Measurements from ENCODE around the gene PPM1N. TPM values are rescaled to one million over a fixed set of nuclear protein-coding genes. Genes with fewer than 3 reads are reported as not detected.
A peak's percentile ranks its signal among the peaks of the same experiment; 100 is the strongest.

PPM1N gene
- total RNA-seq, 1 donor from 2014 or later = 0.59 TPM

DNA sequence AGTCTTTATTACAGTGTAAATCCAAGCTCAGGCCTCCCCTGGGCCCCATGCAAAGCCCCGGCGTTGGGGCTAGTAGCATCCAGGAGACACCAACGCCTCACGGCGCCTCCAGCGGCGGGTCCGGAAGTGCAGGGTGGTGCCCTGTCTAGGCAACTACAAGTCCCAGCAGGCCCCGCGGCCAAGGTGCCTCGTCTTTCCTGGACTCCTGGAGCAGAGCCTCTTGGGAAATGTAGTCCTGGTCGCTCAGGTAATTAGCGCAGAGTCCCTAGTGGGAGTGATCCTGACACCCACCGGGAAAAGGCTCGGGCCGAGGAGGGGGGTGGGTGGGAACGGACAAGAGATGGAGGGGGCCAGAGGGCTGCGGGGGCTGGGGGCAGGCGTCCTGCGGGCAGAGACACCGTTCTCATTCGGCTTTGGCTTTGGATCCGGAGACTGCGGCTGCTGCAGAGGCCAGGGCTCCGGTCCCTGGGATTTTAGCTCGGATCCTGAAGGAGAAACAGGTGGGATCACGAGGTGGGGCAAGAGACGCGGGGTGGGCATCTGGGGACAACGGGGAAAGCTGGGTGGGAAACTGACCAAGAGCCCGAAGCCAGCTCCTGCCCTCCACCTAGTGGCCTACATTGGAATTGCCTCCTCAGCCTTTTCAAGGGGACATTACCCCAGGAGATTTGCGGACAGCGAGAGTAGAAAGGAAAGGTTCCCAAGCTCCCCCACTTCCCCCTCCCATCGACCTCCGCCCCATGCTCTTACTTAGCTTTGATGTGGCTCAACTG lies 12.8 kb upstream of the PPM1N start:
- intact Hi-C loops (cut with DNase I) = no loop called here
- peak; percentile 99 for DNase-seq (ENCODE audit: low spot score)

DNA sequence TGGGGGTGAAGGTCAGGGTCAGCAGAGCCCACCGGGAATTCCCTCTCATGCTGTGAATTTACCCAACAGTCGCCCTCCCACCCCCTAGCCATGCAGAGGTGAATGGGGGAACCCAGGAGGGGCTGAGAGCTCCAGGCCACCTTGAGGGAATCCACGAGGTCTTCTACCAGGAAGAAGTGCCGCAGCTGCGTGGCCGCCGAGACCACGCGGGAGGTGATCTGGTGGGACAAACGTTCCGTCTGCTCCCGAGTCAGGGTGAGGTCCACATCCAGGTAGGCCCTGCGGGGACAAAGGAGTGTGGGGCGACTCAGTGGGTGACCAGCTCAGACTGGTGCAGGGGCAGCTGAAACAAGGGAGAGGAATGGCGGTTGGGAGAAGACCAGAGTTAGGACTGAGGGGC lies 9.5 kb upstream of the PPM1N start:
- DNase-seq (ENCODE audit: low spot score) = no peak
- intact Hi-C loops (cut with DNase I) = no loop called here

DNA sequence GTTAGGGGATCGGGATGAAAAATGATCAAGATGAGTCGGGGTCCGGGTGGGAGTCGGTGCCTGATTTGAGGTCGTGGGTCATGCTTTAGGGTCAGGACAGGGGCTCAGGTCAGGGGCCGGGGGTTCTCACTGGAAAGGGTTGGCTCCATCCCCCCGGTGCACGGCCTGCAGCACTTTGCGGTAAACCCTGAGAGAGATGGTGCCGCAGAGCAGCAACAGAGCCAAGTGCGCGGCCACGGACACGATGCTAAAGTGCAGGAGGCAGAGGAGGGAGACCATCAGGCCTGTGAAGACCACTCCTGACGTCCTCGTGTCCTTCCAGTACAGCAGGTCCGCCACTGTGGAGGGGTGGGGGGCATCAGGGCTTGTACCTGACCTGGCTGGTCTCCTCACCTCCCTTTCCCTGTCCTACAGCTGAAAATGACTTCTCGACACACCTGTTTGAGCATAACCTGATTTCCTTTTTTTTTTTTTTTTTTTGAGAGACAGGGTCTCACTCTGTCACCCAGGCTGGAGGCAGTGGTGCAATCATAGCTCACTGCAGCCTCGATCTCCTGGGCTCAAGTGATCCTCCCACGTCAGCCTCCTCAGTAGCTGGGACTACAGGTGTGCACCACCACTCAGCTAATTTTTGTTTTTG lies 8.9 kb upstream of the PPM1N start:
- no peak for DNase-seq (ENCODE audit: low spot score)
- intact Hi-C loops (cut with DNase I) = no loop called here

DNA sequence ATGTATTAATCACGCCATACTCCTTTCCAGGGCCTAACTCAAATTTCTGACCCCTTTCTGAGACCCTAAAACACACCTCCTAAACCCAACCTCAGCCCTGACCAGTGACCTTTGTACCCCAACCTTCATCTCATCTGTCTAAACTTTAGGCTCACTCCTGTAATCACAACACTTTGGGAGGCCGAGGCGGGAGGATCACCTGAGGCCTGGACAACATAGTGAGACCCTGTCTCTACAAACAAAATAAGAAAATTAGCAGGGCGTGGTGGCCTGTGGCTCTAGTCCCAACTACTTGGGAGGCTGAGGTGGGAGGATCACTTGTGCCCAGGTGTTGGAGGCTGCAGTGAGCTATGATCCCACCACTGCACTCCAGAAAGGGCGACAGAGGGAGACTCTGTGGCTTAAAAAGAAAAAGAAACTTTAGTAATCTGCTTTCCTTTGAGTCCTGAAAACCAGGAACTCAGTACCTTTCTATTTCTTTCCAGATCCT lies 6.1 kb upstream of the PPM1N start:
- intact Hi-C loops (cut with DNase I) = loop anchor here (5.0 kb wide), 1 partner anchor 150 kb away; no protein-coding TSS in a partner anchor
- DNase-seq (ENCODE audit: low spot score) = no peak

DNA sequence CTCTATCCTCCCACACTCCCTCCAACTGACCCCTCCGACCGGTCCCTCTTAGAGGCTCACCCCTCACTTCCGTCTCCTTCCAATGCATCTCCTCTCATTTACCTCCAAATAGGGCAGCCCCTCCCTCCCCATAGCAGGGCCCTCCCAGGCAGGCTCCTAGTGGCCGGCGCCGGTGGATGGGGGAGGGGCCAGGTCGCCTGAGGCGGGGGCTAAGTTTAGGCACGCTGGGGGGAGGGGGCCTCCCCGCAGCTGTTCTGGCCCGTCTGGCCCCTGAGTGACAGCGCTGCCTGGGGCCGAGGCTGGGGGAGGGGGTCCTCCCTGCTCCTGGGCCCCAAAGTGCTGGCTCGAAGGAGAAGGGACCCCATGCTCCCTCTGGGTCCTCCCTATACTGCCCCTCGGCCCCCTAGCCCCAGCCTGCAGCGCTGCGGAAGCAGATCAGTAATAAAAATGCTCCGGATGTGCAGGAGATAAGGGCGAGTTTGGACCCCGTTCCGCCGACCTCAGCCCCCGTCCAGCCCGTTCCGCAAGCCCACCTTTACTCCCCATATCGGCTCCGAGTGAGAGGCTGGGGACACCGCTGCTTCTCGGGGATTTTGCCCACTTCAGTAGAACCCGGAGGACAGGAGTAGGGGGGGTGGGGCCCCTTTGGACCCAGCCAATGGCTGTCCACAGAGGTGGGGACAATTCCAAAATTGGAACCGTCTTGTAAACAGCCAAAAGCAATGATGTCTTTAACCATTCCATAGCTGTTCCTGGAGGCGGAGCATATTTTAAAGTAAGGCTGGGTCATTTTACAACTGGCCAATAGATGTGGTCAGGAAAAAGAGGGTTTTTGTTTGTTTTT lies 5.4 kb upstream of the PPM1N start:
- intact Hi-C loops (cut with DNase I) = loop anchor here (5.0 kb wide), 1 partner anchor 149 kb away; no protein-coding TSS in a partner anchor
- no peak for DNase-seq (ENCODE audit: low spot score)

DNA sequence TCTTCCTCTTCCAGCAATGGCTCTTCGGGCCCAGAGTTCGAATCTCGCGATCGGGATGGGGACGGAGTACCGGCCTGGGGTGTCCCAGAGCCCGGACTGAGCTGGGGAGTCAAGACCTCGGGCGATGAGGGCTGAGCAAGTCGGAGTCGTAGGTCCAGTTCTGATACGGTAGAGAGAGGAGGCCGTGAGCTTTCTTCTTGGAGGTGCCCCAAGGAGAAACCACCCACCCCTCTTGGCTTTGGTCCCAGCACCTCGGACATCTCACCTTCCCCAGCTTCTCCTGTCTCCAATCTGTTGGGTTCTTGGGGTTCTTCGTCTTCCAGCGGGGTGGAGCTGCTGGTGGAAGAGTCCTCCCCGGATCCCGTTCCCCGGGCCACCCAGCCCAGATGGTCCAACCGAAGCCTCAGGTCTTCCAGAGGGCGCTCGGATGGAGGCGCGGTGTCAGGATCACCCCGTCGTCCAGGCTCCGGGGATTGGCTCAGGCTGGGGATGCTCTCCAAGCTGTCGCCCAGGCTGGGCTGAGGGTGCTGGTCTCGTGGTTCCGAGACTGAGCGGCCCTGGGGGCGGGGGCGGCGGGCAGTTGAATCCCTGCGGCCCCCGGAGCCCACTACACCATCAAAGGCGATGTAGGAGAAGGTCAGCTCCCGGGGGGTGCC lies 3.9 kb upstream of the PPM1N start:
- no peak for DNase-seq (ENCODE audit: low spot score)
- intact Hi-C loops (cut with DNase I) = loop anchor here (5.0 kb wide), 1 partner anchor 148 kb away; no protein-coding TSS in a partner anchor

DNA sequence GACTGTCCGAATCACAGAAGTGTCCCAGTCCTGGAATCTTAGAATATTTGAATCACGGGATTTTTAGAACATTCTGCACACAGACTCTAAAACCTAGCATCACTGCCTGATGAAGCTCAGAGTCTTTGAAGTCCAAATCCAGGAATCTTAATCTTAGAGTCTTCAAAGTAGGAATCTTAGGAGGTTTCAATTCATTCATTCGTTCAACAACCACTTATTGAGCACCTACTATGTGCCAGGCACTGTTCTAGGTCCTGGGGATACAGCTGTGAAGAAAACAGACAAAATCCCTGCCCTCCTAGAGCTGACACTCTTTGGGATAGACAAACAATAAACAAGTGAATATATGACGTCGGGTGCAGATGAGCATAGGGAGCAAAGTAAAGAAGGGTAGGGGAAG lies 3.1 kb upstream of the PPM1N start:
- DNase-seq (ENCODE audit: low spot score) = no peak
- intact Hi-C loops (cut with DNase I) = no loop called here

DNA sequence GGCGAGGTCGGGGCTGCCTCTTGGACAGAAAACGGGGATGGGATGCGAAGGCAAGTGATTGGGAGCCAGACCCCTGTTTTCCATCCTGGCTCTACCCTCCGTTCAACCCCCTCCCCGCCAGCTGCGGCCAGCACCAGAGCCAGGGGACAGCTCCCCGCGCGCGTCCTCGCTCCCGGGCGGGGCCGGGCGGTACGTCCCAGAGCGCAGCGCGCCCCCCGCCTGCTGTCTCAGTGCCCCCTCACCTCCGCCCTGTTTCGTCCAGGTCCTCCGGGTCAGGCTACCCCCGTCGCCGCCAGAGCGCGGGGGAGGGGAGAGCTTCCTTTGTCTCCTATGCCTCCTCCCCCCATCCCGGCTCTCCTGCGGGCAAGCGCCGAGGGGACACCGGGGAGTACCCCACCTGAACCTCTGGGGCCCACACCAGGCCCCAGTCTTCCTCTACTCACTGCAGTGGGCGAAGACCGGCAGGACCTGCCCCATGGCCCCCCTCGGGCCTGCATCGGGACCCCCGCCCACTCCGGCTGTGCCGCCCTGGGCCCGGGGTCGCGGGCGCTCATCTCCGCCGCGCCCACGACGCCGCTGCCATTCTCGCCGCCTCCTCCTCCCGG lies 1.8 kb upstream of the PPM1N start:
- intact Hi-C loops (cut with DNase I) = no loop called here
- peak; percentile 83 for DNase-seq (ENCODE audit: low spot score)

DNA sequence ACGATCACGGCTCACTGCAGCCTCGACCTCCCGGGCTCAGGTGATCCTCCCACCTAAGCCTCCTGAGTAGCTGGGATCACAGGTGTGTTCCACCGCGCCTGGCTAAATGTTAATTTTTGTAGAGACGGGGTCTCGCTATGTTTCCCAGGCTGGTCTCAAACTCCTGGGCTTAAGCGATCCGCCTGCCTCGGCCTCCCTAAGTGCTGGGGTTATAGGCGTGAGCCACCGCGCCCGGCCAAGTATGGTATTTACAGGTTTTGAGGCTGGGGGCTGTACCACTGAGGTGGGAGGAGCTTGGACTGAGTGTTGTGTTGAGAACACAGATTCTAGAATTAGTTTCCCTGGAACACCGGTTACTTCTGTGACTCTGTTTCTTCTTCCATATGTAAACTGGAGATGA lies 452 bp upstream of the PPM1N start:
- DNase-seq (ENCODE audit: low spot score) = no peak
- intact Hi-C loops (cut with DNase I) = no loop called here

DNA sequence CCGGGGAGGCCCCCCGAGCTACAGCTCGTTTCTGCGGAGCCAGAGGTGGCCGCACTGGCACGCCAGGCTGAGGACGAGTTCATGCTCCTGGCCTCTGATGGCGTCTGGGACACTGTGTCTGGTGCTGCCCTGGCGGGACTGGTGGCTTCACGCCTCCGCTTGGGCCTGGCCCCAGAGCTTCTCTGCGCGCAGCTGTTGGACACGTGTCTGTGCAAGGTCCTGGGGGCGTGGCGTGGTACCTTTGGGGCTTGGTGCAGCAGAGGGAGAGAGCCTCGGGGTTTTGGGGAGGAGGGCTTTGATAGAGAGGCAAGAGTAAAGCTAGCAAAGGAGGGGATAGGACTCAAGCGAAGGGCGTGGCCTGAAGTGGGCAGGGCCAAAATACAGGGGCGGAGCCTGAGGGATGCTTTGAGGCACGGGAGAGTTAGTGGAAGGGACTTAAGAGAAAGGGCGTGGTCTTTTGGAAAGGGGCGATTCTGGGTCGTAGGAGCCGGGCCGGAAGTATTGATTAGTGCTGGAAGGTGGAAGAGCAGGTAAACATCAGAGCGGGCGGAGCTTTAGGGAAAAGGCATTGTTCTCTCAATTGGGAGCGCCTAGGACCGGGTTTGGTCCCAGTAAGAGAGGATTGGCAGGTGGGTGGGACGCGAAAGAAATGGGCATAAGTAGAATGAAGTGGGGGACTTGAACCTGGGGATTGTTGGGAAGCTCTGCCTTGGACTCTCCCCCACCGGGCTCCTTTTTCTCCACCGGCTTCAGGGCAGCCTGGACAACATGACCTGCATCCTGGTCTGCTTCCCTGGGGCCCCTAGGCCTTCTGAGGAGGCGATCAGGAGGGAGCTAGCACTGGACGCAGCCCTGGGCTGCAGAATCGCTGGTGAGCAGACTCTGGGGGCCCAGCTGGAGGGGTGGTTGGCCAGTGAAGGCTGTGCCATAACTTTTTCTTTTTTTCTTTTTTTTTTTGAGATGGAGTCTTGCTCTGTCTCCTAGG lies 1.2 kb downstream of the PPM1N start:
- DNase-seq (ENCODE audit: low spot score) = no peak
- intact Hi-C loops (cut with DNase I) = no loop called here

DNA sequence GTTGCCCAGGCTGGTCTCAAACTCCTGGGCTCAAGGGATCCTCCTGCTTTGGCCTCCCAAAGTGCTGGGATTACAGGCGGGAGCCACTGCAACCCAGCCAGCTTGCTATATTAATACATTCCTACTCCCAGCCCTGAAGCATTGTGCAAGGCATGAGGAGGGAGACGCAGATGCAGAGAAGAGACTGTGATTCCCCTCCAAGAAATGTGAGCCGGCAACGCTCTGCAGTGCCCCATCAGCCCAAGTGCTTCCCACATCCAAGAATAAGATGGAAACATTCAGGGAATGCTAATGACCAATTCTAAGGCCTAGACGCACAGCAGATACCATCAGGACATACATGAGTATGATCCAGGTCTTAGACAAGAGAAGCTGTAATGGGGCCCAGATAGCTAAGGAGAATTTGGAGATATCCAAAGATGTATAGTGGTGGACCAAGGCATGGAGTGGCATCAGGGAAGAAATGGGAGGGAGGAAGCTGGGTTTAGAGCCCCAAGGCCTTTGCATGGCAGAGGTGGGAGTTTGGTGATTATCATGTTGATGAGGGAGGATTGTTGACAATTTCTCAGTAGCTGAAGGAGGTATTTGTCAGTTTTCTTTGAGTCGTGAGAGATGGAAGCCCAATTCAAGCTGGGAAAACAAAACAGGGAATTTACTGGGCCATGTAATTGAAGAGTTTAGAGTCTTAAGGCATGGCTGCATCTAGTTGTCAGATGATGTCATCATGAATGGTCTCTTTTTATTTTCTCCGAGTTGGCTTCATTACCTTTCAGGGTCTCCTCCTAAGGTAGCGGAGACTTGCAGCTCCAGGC lies 2.9 kb downstream of the PPM1N start:
- no peak for DNase-seq (ENCODE audit: low spot score)
- intact Hi-C loops (cut with DNase I) = no loop called here

DNA sequence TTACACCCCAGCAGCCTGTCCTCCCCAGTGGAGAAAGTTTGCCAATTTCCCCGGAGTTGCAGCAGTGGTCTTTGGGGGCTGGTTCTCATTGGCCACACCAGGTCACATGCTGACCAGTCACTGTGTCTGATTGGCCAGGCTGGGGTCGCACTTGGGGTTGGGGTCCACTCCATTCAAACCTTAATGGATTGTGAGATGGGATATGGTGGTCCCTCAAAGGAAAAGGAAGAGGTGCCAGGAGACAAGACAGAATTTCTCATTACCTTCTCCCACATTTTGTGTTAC lies 3.4 kb downstream of the PPM1N start:
- DNase-seq (ENCODE audit: low spot score) = no peak
- intact Hi-C loops (cut with DNase I) = no loop called here

DNA sequence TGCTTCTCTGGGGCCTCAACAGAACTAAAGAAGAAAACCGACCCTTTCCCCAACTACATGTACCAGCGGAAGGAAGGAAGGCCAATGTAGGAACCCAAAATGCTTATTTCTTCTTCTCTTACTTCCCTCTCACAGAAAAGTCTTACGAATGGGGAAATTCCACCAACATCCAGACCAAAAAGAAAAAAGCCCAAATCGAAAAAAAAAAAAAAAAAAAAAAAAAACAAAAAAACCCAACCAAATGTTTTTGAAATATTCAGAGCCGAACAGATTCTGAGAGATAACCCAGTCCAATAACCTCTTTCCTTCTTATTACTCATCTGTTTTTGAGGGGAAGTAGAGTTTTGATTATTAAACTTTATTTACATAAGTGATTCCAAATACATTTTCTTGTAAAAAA lies 3.9 kb downstream of the PPM1N start:
- intact Hi-C loops (cut with DNase I) = no loop called here
- no peak for DNase-seq (ENCODE audit: low spot score)

DNA sequence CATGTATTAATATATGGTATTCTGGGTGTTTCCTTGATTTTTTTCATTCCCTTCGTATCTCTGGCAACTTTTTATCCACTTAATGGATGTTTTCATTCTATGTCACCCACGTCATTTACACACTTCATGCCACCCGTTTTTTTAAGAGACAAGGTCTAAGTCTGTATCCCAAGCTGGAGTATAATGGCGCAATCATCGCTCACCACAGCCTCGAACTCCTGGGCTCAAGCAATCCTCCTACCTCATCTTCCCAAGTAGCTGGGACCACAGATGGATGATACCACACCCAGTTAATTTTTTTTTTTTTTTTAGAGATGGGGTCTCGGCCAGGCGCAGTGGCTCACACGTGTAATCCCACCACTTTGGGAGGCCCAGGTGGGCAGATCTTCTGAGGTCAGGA lies 5.7 kb downstream of the PPM1N start:
- no peak for DNase-seq (ENCODE audit: low spot score)

DNA sequence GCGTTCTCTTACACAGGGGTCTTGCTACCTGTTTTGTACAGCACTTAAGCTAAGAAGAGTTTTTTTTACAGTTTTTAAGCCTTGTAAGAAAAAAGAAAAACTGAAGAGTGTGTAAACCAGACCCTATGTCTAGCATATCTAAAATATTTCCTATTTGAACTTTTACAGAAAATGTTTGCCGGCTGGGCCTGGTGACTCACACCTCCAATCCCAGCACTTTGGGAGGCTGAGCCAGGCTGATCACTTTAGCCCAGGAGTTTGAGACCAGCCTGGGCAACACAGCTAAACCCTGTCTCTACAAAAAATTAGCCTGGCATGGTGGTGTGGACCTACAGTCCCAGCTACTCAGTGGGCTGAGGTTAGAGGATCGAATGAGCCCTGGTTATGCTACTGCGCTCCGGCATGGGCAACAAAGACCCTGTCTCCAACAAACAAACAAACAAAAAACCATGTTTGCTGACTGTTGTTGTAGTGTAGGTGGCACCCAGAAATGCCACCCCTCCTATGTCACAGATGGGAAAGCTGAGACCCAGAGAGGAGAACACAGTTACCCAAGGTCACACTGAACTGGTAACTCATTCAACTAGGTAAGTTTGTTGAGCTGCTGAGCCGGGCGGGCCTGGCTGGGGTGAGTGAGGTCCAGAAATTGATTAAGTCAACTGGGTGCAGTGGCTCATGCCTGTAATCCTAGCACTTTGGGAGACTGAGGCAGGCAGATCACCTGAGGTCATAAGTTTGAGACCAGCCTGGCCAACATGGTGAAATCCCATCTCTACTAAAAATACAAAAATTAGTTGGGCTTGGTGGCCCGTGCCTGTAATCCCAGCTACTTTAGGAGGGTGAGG lies 7.1 kb downstream of the PPM1N start:
- DNase-seq (ENCODE audit: low spot score) = no peak
- intact Hi-C loops (cut with DNase I) = no loop called here

More for the DNA sequence above, 5.7 kb downstream of the PPM1N start:
- intact Hi-C loops (cut with DNase I) = no loop called here

DNA sequence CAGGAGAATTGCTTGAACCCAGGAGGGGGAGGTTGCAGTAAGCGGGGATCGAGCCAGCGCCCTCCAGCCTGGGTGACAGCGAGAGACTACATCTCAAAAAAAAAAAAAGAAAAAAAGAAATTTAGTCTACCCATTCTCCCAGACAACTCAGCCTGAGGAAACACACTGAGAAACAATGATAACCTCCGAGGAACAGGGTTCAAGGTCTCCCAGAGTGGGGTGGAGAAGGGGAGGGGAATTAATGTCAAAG lies 7.7 kb downstream of the PPM1N start:
- no peak for DNase-seq (ENCODE audit: low spot score)
- intact Hi-C loops (cut with DNase I) = no loop called here
